Mucosa of descending colon (tissue), 3 donors: ENCODE measurements around the gene ZSWIM8. TPM values are rescaled to one million over a fixed set of nuclear protein-coding genes. Genes with fewer than 3 reads are reported as not detected.

Experiments used
- ATAC-seq: fragments of 200-7000 bp; cut with Tn5 transposase; one replicate; pipeline ENCODE4 v1.9.1; 2020; ENCODE audit warnings: mild to moderate bottlenecking, moderate library complexity
- DNase-seq, 3 donors: peaks; one replicate each; pipeline ENCODE4 v3.0.0-alpha.2; 2020
- H3K36me3 ChIP-seq: fragments of 200-600 bp; one replicate; pipeline ENCODE4 v1.8.0; 2021; ENCODE audit warnings: low read depth, mild to moderate bottlenecking
- H3K4me1 ChIP-seq: fragments of 200-600 bp; one replicate; pipeline ENCODE4 v1.8.0; 2021; ENCODE audit warnings: low read depth, mild to moderate bottlenecking
- H3K4me3 ChIP-seq: fragments of 200-600 bp; one replicate; pipeline ENCODE4 v1.8.0; 2021; ENCODE audit warnings: mild to moderate bottlenecking
- H3K9me3 ChIP-seq: fragments of 200-600 bp; one replicate; pipeline ENCODE4 v1.8.0; 2021; ENCODE audit warnings: mild to moderate bottlenecking
- CTCF ChIP-seq: fragments of 200-600 bp; IDR thresholded peaks from one replicate; pipeline ENCODE4 v1.8.0; 2022; ENCODE audit warnings: antibody characterized with exemption, mild to moderate bottlenecking
- intact Hi-C, 2 donors: fragments of 100-400 bp; cut with DNase I in 1 of 2; cut with micrococcal nuclease in 1 of 2; formaldehyde crosslinking; loops; one replicate each; pipeline versions ENCODE4 v1.11.0 to v1.11.1; 2022; cut with DNase I, micrococcal nuclease
- total RNA-seq, 3 donors: library from RNA; stranded (reverse); fragmentation: NEBNext Ultra II Directional in 2 of 3; extraction: Animal tissue kit (Norgen Biotek cat#: 25700) in 2 of 3; gene quantifications; one replicate each; pipeline versions ENCODE4 v1.2.1 to v1.2.4, GENCODE V29; 2021 to 2023
- donor health status: DM: no; HTN: no; CAD: no; lungs with moderate emphysema.
- donor health status: DM: no; HTN: no; CAD: no.
- donor health status: DM: no; HTN: yes; CAD: no.

The ZSWIM8 gene
- total RNA-seq, 3 donors from 2014 or later, result 72.5 to 119 (median 90.1) TPM

DNA sequence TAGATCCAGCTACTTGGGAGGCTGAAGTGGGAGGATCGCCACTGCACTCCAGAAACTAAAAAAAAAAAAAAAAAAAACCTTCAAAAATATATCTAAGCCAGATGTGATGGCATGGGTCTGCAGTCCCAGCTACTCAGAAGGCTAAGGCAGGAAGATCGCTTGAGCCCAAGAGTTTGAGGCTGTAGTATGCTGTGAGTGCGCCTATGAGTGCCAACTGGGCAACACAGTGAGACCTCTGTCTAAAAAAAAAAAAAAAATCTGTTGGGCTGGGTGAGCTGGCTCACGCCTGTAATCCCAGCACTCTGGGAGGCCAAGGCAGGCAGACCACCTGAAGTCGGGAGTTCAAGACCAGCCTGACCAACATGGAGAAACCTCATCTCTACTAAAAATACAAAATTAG is 6.4 kb upstream of the ZSWIM8 start:
- Histone ChIP-seq H3K9me3 (no peaks in the 10 kb centered on the region), H3K4me1 (peaks cover 40% of the 10 kb centered on the region), H3K4me3 (no peak overlapping the region), H3K36me3 (no peaks in the 10 kb centered on the region)
- no peak for DNase-seq
- no peak for TF ChIP-seq CTCF
- ATAC-seq, result no peak
- intact Hi-C loops, result no loop called here

- H3K4me3 ChIP-seq, result no peak overlapping the region
- intact Hi-C loops, result no loop called here
- no peak for ATAC-seq
- no peak for DNase-seq
- no peaks in the 10 kb centered on the region for H3K9me3 ChIP-seq
- peaks cover 34% of the 10 kb centered on the region for H3K4me1 ChIP-seq
- TF ChIP-seq CTCF, result no peak
- no peaks in the 10 kb centered on the region for H3K36me3 ChIP-seq
Observed at GRCh38 chr10:73779539-73780197, 5.7 kb upstream of the ZSWIM8 start.

GRCh38 chr10:73780301-73780700 is 5.1 kb upstream of the ZSWIM8 start:
- no peak for TF ChIP-seq CTCF
- no peaks in the 10 kb centered on the region for H3K9me3 ChIP-seq
- H3K4me3 ChIP-seq, result no peak overlapping the region
- ATAC-seq (no peak), DNase-seq (no peak)
- peaks cover 4% of the 10 kb centered on the region for H3K36me3 ChIP-seq
- H3K4me1 ChIP-seq, result peaks cover 30% of the 10 kb centered on the region
- intact Hi-C loops, result no loop called here

DNA sequence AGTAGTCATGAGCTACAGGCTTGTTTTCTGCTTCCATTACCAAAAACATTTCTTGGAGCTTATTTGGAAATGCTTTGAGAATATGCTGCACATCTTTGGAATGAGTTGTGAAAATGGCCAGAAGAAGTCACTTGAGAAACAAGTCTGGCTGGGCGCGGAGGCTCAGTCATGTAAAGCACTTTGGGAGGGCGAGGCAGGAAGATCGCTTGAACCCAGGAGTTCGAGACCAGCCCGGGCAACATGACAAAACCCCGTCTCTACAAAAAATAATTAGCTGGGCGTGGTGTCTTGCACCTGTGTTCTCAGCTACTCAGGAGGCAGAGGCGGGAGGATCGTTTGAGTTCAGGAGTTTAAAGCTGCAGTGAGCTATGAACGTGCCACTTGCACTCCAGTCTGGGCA is 4.4 kb upstream of the ZSWIM8 start:
- DNase-seq, result peak in 1 of 3 donors; percentile 29
- H3K36me3 ChIP-seq, result peaks cover 4% of the 10 kb centered on the region
- intact Hi-C loops, result no loop called here

DNA sequence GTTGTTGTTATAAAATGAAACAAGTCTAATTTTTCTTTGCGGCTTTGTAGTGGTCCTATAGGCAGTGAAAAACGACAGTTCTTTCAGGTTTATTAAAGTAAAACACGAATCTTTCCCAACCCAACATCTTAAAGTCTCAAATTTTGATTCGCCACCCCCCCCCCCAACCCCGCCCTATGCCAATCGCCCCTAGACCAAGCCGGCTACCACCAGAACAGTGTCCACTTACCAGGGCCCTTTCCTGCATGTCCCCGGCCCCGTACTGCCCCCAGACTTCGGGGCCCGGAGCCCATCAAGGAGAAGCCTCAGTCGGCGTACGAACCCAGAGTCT is 3.9 kb upstream of the ZSWIM8 start:
- H3K4me1 ChIP-seq, result peaks cover 34% of the 10 kb centered on the region
- H3K4me3 ChIP-seq, result peak overlapping the region; percentile 95
- intact Hi-C loops, result no loop called here
- TF ChIP-seq CTCF, result no peak
- DNase-seq (no peak), ATAC-seq (no peak)
- H3K9me3 ChIP-seq, result no peaks in the 10 kb centered on the region
- H3K36me3 ChIP-seq, result peaks cover 4% of the 10 kb centered on the region

More for the DNA sequence above, 4.4 kb upstream of the ZSWIM8 start:
- Histone ChIP-seq H3K4me3 (peak overlapping the region; percentile 95), H3K4me1 (peaks cover 31% of the 10 kb centered on the region), H3K9me3 (no peaks in the 10 kb centered on the region)
- ATAC-seq, result no peak
- no peak for TF ChIP-seq CTCF
